GM12892 (cell line): ENCODE measurements around the gene TMEM179.

Experiments
- POLR2A ChIP-seq: IDR thresholded peaks from 2 replicates; pipeline ENCODE4 v1.6.1; 2011; ENCODE audit warnings: low read depth, low read length, control low read depth
- POLR2AphosphoS5 ChIP-seq: IDR thresholded peaks from 2 replicates; pipeline ENCODE4 v1.6.1; 2011; ENCODE audit warnings: low read depth, low read length, control low read depth
- TAF1 ChIP-seq: IDR thresholded peaks from 2 replicates; pipeline ENCODE4 v1.6.1; 2011; ENCODE audit warnings: low read depth, mild to moderate bottlenecking, control low read depth, low read length, borderline replicate concordance

GRCh38 chr14:104569435-104569834 lies 35.1 kb downstream of the TMEM179 start:
- TF ChIP-seq POLR2A (no peak), POLR2AphosphoS5 (no peak), TAF1 (no peak)
